Body of pancreas (tissue), 4 donors: ENCODE measurements around the gene ROBO2. TPM values are rescaled to one million over a fixed set of nuclear protein-coding genes. Genes with fewer than 3 reads are reported as not detected.

Source experiments
- ATAC-seq: fragments of 150-250 bp; one replicate; pipeline ENCODE4 v1.9.1; 2016
- DNase-seq, 4 donors: peaks; one replicate each; pipeline ENCODE4 v3.0.0-alpha.2; 2019
- H3K27ac ChIP-seq, 4 donors: fragments of 200-600 bp; sonication (generic); 1 replicate in 3 of 4; 2 replicates in 1 of 4; pipeline versions ENCODE4 v1.5.1 to v1.6.1; 2016 to 2019; ENCODE audit warnings: mild to moderate bottlenecking in 1 of 4, mixed read lengths in 1 of 4, moderate library complexity in 1 of 4
- H3K27me3 ChIP-seq, 2 donors: fragments of 200-600 bp; sonication (generic); one replicate each; pipeline ENCODE4 v1.6.0; 2016; ENCODE audit warnings: mild to moderate bottlenecking in 1 of 2
- H3K36me3 ChIP-seq, 2 donors: fragments of 200-600 bp; sonication (generic); replicated peaks in 1 of 2; 2 replicates each; pipeline ENCODE4 v1.5.1; 2016; ENCODE audit warnings: low read depth in 2 of 2; ENCODE audit not compliant: insufficient read depth in 1 of 2
- H3K4me1 ChIP-seq: fragments of 200-600 bp; sonication (generic); one replicate; pipeline ENCODE4 v1.6.0; 2016
- H3K4me3 ChIP-seq, 2 donors: fragments of 200-600 bp; sonication (generic); 1 replicate in 1 of 2; 2 replicates in 1 of 2; pipeline ENCODE4 v1.5.1; 2016 to 2019
- H3K9me3 ChIP-seq, 3 donors: fragments of 200-600 bp; sonication (generic); 1 replicate in 2 of 3; 2 replicates in 1 of 3; pipeline ENCODE4 v1.5.1; 2016
- CTCF ChIP-seq, 7 experiments: fragments of 450-650 bp in 4 of 7; fragments of 200-600 bp in 3 of 7; sonication (generic) in 3 of 7; IDR thresholded peaks; one replicate each; pipeline ENCODE4 v1.5.1; 2016 to 2019; ENCODE audit warnings: antibody characterized with exemption in 7 of 7
- POLR2A ChIP-seq, 3 donors: fragments of 450-650 bp; IDR thresholded peaks; one replicate each; pipeline ENCODE4 v1.6.1; 2016; ENCODE audit warnings: antibody characterized with exemption in 3 of 3, mild to moderate bottlenecking in 2 of 3
- WGBS, 2 donors: methylation state at CpG; one replicate each; pipeline ENCODE4 v1.1.5; 2017; 5-methylcytosine and 5-hydroxymethylcytosine counted together
- intact Hi-C: fragments of 100-400 bp; cut with DNase I; formaldehyde crosslinking; loops from one replicate; pipeline ENCODE4 v1.15.1; 2023
- total RNA-seq, 2 donors: library from RNA; depleted of rRNA; stranded (reverse); fragments of >200 nt; gene quantifications; one replicate each; pipeline ENCODE4 v1.1.0, GENCODE V29; 2016

The ROBO2 gene
- total RNA-seq, 2 donors from 2014 or later = 1.3 to 3.0 TPM

GRCh38 chr3:77283108-77283507 lies 243.2 kb downstream of the ROBO2 start:
- Histone ChIP-seq H3K9me3 (no peaks in the 10 kb centered on the region), H3K27me3 (no peaks in the 10 kb centered on the region), H3K36me3 (no peaks in the 10 kb centered on the region), H3K27ac (no peak overlapping the region), H3K4me1 (no peaks in the 10 kb centered on the region), H3K4me3 (no peak overlapping the region)
- intact Hi-C loops = no loop called here
- DNase-seq = no peak
- no peak for TF ChIP-seq POLR2A (IDR thresholded peaks at IDR 0.05)
- no peak for TF ChIP-seq CTCF (IDR thresholded peaks at IDR 0.05)
- no peak for ATAC-seq
- 33 to 50% methylated on average over 4 of the region's 4 CpGs for WGBS, 2 donors

- no peaks in the 10 kb centered on the region for H3K27me3 ChIP-seq
- WGBS, 2 donors = 50 to 61% methylated on average over 1 of the region's 1 CpG
- H3K4me1 ChIP-seq = no peaks in the 10 kb centered on the region
- H3K36me3 ChIP-seq = no peaks in the 10 kb centered on the region
- ATAC-seq (no peak), DNase-seq (no peak)
- H3K27ac ChIP-seq = no peak overlapping the region
- H3K9me3 ChIP-seq = no peaks in the 10 kb centered on the region
- H3K4me3 ChIP-seq = no peak overlapping the region
- intact Hi-C loops = no loop called here
- TF ChIP-seq POLR2A (IDR thresholded peaks at IDR 0.05) (no peak), CTCF (IDR thresholded peaks at IDR 0.05) (no peak)
Measured at GRCh38 chr3:77288348-77288747, 248.4 kb downstream of the ROBO2 start.

- Histone ChIP-seq H3K27me3 (no peaks in the 10 kb centered on the region), H3K27ac (no peak overlapping the region), H3K4me3 (no peak overlapping the region), H3K4me1 (no peaks in the 10 kb centered on the region), H3K36me3 (no peaks in the 10 kb centered on the region), H3K9me3 (no peaks in the 10 kb centered on the region)
- no peak for ATAC-seq
- WGBS, 2 donors = 72 to 80% methylated on average over 5 of the region's 5 CpGs
- intact Hi-C loops = no loop called here
- DNase-seq = no peak
- TF ChIP-seq POLR2A (IDR thresholded peaks at IDR 0.05) = no peak
- no peak for TF ChIP-seq CTCF (IDR thresholded peaks at IDR 0.05)
Measured at GRCh38 chr3:77296527-77296926, 256.6 kb downstream of the ROBO2 start.

GRCh38 chr3:77298417-77298816 lies 258.5 kb downstream of the ROBO2 start:
- Histone ChIP-seq H3K4me1 (no peaks in the 10 kb centered on the region), H3K4me3 (no peak overlapping the region), H3K36me3 (no peaks in the 10 kb centered on the region), H3K27ac (no peak overlapping the region), H3K27me3 (no peaks in the 10 kb centered on the region), H3K9me3 (no peaks in the 10 kb centered on the region)
- intact Hi-C loops = no loop called here
- ATAC-seq = no peak
- TF ChIP-seq CTCF (IDR thresholded peaks at IDR 0.05) (no peak), POLR2A (IDR thresholded peaks at IDR 0.05) (no peak)
- 30 to 42% methylated on average over 1 of the region's 1 CpG for WGBS, 2 donors
- DNase-seq = no peak

GRCh38 chr3:77303955-77304699 lies 264.2 kb downstream of the ROBO2 start:
- no peak overlapping the region for H3K27ac ChIP-seq
- no peaks in the 10 kb centered on the region for H3K9me3 ChIP-seq
- H3K4me3 ChIP-seq = no peak overlapping the region
- ATAC-seq (no peak), DNase-seq (no peak)
- intact Hi-C loops = no loop called here
- no peaks in the 10 kb centered on the region for H3K4me1 ChIP-seq
- H3K27me3 ChIP-seq = no peaks in the 10 kb centered on the region
- H3K36me3 ChIP-seq = no peaks in the 10 kb centered on the region
- WGBS, 2 donors = 78 to 79% methylated on average over 12 of the region's 12 CpGs
- TF ChIP-seq POLR2A (IDR thresholded peaks at IDR 0.05) = no peak
- TF ChIP-seq CTCF (IDR thresholded peaks at IDR 0.05) = no peak
